AG09319 (cell line): ENCODE measurements around the gene TOP2B.
A peak's percentile ranks its signal among the peaks of the same experiment; 100 is the strongest.

Source experiments
- DNase-seq: peaks from one replicate; pipeline ENCODE4 v3.0.0-alpha.2; 2010; ENCODE audit warnings: low read depth; ENCODE audit errors: extremely low read depth
- TF ChIP-seq, protein P1 (sequence below): IDR thresholded peaks from 2 replicates; pipeline ENCODE4 v1.5.1; 2011; ENCODE audit warnings: low read depth, mild to moderate bottlenecking, inconsistent platforms, low read length, moderate library complexity

TOP2B gene

DNA sequence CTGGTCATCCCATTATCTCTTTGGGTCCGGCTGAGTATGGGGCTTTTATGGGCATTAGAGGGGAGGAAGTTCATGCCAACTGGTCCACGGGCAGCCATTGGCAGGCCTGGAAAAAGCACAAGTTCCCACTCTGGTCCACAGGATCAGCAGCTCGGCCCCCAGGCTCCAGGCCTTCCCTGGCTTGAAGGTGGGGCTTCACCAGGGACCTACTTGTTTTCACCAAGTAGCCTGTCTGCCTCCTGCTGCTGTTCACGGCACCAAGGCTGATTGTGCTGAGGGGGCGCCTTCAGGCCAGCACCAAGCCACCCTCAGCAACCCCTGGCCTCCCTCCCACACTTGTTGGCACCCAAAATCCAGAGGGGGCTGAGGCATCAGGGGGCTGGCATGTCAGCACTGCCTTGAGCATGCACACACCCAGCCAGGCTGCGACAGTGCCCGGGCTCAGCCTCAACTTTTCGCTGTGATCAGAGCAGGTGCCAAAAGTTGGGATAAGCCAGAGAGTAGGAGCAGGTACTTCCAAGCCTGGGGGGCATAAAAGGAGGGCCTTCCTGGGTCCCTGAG is 9.1 kb upstream of the TOP2B start:
- TF ChIP-seq, protein P1, sequence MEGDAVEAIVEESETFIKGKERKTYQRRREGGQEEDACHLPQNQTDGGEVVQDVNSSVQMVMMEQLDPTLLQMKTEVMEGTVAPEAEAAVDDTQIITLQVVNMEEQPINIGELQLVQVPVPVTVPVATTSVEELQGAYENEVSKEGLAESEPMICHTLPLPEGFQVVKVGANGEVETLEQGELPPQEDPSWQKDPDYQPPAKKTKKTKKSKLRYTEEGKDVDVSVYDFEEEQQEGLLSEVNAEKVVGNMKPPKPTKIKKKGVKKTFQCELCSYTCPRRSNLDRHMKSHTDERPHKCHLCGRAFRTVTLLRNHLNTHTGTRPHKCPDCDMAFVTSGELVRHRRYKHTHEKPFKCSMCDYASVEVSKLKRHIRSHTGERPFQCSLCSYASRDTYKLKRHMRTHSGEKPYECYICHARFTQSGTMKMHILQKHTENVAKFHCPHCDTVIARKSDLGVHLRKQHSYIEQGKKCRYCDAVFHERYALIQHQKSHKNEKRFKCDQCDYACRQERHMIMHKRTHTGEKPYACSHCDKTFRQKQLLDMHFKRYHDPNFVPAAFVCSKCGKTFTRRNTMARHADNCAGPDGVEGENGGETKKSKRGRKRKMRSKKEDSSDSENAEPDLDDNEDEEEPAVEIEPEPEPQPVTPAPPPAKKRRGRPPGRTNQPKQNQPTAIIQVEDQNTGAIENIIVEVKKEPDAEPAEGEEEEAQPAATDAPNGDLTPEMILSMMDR, result no peak

DNA sequence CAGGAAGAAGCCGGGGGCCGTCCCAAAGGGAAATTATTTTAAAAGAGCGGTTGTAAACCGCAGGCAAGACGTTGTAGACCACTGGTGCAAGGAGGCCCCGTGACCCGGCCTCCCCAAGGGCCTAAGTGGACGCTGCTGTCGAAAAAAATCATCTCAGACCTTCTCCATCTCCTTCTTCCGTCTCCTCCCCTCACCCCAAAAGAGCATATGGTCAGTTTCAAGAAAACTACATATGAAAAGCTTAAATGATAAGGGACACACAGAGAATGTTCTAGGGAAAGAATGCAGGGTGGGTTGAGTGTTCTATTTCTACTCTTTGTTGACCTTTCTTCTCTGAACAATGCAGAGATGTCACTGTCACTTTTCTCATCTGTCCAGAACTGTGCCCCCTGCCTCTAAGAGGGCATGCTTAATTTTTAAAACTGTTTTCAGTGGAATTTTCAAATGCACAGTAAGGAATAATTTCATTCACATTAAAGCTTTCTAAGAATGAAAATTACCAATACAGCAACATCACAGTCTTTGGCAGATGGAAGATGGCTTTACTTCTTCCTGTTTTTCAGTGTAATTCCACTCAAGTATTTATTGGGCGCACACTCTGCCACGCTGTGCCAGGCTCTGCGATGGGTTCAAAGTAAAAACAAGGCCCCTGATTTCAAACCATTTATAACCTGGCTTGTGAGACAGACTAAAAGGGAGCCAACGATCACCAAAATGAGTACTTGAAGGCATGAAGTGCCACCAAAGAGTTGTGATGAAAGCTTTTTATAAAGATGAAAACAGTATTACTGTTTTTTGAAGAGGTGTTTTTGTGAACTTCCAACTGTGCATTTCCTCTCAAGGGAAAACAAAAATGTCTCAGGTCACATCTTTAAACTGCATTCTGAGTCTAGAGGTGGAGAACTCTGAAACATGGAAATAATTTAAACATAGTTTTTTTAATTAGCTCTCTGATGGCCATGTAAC is 891 bp upstream of the TOP2B start:
- TF ChIP-seq, protein P1, result no peak
- no peak for DNase-seq

More for the DNA sequence above, 9.1 kb upstream of the TOP2B start:
- no peak for DNase-seq

DNA sequence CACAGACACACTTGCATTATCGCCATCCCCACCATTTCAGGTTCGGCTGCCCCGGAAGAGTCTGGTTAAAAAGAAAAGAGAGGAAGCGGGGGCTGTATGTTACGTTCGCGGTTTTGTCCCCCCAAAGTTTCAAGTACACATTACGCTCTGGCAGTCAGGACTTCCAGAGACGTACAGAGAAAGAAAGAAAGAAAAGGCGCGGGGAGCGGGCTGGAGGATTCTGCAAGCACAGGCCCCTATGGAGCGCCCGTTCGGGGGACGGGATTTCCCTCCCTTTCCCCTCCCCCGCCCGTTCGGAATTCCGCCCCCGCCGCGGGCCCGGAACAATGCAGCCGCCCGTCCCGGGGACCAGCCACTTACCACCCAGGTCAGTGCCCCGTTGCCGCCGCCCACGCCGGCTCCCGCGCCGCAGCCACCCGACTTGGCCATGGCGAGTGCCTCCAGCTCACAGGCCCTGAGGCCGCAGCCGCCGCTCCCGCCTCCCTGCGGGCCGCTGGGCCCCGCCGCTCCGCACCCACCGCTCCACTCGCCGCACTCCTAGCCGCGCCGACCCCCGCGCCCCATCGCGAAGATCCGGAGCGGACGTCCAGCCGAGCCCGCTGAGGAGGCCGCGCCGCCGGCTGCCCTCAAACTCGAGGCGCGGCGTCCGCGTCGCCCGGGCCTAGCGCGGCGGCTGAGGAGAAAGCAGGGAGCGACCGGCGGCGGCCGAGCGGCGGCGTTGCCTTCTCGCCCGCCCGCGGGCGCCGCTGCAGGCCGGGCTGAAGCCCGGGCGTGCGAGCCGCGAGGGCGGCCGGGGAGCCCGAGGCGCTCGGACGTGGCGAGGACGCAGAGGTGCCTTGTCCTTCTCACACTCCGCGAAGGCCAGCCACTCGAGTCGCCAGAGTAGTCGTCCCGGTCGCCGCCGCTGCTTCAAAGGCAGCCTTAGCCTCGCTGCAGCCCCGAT is 567 bp downstream of the TOP2B start:
- TF ChIP-seq, protein P1, result no peak
- peak; percentile 8 for DNase-seq

DNA sequence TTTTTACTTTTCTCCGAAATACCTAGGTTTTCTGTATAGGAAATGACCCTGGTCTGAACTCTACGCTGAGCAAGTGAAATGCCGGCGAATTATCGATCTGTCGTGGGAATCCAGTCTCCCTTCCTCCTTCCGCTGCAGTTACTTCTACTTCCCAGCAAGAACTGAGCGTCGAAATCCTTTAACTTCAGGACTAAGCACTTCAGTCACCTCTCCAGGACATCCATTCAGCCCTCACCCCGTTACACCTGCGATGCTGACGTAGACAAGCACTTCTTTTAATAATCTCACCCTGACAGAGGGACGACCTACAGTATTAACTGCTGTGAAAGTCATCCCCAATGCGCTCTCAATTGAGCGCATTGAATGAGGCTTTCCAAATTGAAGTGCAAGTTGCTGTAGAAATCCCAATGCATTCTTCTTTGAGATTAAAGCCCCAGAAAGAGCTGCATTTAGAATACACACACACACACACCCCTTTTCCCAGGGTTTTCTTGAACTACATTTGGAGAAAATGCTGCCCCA is 1.3 kb downstream of the TOP2B start:
- DNase-seq, result no peak
- TF ChIP-seq, protein P1, result no peak

DNA sequence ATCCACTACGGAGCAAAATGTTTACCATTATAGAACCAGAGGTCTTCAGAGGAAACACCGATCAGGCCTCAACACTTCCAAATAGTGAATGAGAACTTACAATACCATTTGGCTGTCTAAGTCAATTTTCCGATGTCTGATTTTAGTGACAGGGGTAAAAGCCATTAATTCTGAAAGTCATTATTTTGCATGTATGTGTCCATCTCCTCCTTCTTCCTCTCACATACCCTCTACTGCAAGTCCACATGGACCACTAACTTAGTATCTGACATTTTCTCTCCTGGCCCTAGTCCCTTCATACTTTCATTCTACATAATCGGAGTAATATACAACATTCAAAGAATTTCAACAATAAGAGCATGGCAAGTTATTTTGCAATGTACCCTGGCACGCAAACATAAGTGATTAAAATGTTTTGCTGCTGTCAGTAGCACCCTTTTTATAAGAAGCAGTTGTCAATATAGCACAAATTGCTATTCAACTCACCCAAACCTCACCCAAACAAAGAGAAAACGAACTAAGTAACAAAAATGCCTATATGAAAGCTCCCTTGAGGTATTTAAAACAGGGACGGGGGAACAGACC is 1.9 kb downstream of the TOP2B start:
- no peak for DNase-seq
- TF ChIP-seq, protein P1, result no peak

DNA sequence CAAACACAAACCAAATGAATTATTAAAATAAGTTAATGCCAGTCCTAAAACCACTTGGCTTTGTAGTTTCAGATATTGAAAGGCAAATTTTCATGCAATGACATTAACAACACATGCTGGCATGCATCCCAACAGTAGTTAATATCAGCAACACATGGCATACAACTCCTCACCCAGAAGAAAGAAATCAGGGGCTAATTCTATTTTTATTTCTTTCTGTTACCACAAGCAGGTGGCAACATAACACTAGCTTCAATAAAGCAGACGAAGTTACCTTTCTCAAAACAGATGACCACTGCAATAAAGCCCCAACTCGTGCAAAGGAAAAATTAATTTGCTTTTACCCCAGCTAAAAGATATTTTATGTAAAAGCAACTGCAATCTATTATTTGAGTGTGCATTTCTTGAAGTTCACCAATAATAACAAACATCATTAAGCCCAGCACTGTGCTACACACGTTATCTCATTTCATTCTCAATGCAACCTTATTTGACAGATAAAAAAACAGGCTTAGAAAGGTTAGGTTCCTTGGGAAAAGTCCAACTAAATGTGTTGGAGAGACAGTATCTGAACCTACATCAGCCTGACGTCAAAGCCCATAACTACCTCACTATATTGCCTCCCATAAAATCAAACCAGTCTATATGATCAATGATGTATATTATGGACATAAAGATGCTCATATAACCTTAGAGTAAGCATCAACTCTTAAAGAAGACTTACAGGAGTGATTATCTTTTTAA is 2.8 kb downstream of the TOP2B start:
- TF ChIP-seq, protein P1, result no peak
- no peak for DNase-seq
